Kidney tubule cell (primary cell): ENCODE data around the gene LRP1.
"Not testable (repeated sequence)": the region's sequence is repeated elsewhere in the genome, so short reads cannot be mapped to it uniquely, and the experiment has no call there.

Experiments used
- DNase-seq: peaks from one replicate; pipeline ENCODE4 v3.0.0-alpha.2; 2018; ENCODE audit warnings: low spot score

Gene LRP1

GRCh38 chr12:57111031-57111734, 17.1 kb upstream of the LRP1 start, which contains the start of gene STAT6:
STAT6 (minus strand) TSS chr12:57111362; CDS start chr12:57108278, 3,084 bp downstream.
- peak; percentile 90 for DNase-seq

- DNase-seq, result no peak
These were observed 15.6 kb upstream of the LRP1 start for GRCh38 chr12:57112492-57113294.

GRCh38 chr12:57116580-57117281, 11.6 kb upstream of the LRP1 start:
- no peak for DNase-seq

GRCh38 chr12:57118711-57119271, 9.5 kb upstream of the LRP1 start:
- peak; percentile 93 for DNase-seq

GRCh38 chr12:57119294-57120085, 8.8 kb upstream of the LRP1 start:
- no peak for DNase-seq

- not testable (repeated sequence) for DNase-seq
These were observed 7.6 kb upstream of the LRP1 start for GRCh38 chr12:57120718-57121117.

GRCh38 chr12:57123813-57124212, 4.5 kb upstream of the LRP1 start:
- no peak for DNase-seq

GRCh38 chr12:57124261-57124877, 3.9 kb upstream of the LRP1 start:
- DNase-seq, result peak; percentile 74

- no peak for DNase-seq
These were observed 2.2 kb upstream of the LRP1 start for GRCh38 chr12:57126061-57126460.

GRCh38 chr12:57126561-57126960, 1.7 kb upstream of the LRP1 start:
- no peak for DNase-seq

GRCh38 chr12:57127101-57127725, 1.1 kb upstream of the LRP1 start:
- DNase-seq, result peak; percentile 74

- no peak for DNase-seq
These were observed 400 bp downstream of the LRP1 start for GRCh38 chr12:57128519-57129247.

- DNase-seq, result no peak
These were observed 1.1 kb downstream of the LRP1 start for GRCh38 chr12:57129321-57129842.

GRCh38 chr12:57129889-57130288, 1.6 kb downstream of the LRP1 start:
- no peak for DNase-seq

GRCh38 chr12:57130941-57131340, 2.7 kb downstream of the LRP1 start:
- DNase-seq, result no peak

GRCh38 chr12:57131896-57132744, 3.8 kb downstream of the LRP1 start:
- DNase-seq, result no peak

GRCh38 chr12:57133013-57133569, 4.8 kb downstream of the LRP1 start:
- DNase-seq, result no peak

- DNase-seq, result no peak
These were observed 5.6 kb downstream of the LRP1 start for GRCh38 chr12:57133916-57134315.
